A673 (cell line): ENCODE data around the gene PLEKHG4.
A peak's percentile ranks its signal among the peaks of the same experiment; 100 is the strongest.

ENCODE experiments used
- EZH2 ChIP-seq: fragments of 200-600 bp; sonication (generic); IDR thresholded peaks from 2 replicates; pipeline ENCODE4 v1.6.1; 2017; ENCODE audit warnings: borderline replicate concordance, low read depth, mild to moderate bottlenecking, mixed read lengths, antibody characterized with exemption, low read length; ENCODE audit not compliant: poor library complexity, severe bottlenecking
- TF ChIP-seq, protein P1 (sequence below): fragments of 300-800, 200-600 bp; sonication (generic); conservative IDR thresholded peaks from 2 replicates; pipeline ENCODE4 v1.5.1; 2017; ENCODE audit warnings: low read depth, mild to moderate bottlenecking, antibody characterized with exemption, low read length, moderate library complexity, mixed read lengths

- TF ChIP-seq, protein P1, sequence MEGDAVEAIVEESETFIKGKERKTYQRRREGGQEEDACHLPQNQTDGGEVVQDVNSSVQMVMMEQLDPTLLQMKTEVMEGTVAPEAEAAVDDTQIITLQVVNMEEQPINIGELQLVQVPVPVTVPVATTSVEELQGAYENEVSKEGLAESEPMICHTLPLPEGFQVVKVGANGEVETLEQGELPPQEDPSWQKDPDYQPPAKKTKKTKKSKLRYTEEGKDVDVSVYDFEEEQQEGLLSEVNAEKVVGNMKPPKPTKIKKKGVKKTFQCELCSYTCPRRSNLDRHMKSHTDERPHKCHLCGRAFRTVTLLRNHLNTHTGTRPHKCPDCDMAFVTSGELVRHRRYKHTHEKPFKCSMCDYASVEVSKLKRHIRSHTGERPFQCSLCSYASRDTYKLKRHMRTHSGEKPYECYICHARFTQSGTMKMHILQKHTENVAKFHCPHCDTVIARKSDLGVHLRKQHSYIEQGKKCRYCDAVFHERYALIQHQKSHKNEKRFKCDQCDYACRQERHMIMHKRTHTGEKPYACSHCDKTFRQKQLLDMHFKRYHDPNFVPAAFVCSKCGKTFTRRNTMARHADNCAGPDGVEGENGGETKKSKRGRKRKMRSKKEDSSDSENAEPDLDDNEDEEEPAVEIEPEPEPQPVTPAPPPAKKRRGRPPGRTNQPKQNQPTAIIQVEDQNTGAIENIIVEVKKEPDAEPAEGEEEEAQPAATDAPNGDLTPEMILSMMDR = peak; percentile 52
- TF ChIP-seq EZH2 = no peak
These were observed 15.1 kb upstream of the PLEKHG4 start for GRCh38 chr16:67264277-67264676.
